GM12892 (cell line): ENCODE data around the gene CANT1.

Experiments used
- POLR2A ChIP-seq: IDR thresholded peaks from 2 replicates; pipeline ENCODE4 v1.6.1; 2011; ENCODE audit warnings: low read depth, low read length, control low read depth
- POLR2AphosphoS5 ChIP-seq: IDR thresholded peaks from 2 replicates; pipeline ENCODE4 v1.6.1; 2011; ENCODE audit warnings: low read depth, low read length, control low read depth

DNA sequence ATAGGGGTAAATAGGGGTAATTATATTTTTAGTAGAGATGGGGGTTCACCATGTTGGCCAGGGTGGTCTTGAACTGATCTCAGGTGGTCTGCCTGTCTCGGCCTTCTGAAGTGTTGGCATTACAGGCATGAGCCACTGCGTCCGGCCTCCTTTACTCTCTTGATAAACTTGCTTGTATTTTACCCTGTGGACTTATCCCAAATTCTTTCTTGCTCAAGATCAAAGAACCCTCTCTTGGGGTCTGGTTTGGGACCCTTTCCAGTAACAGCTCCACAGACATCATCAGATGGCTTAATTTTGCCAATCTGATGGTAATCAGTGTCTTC lies 8.8 kb upstream of the CANT1 start:
- TF ChIP-seq POLR2AphosphoS5 = no peak
- TF ChIP-seq POLR2A = no peak
